ENCODE data around the gene ADGRG1.

ADGRG1 gene

DNA sequence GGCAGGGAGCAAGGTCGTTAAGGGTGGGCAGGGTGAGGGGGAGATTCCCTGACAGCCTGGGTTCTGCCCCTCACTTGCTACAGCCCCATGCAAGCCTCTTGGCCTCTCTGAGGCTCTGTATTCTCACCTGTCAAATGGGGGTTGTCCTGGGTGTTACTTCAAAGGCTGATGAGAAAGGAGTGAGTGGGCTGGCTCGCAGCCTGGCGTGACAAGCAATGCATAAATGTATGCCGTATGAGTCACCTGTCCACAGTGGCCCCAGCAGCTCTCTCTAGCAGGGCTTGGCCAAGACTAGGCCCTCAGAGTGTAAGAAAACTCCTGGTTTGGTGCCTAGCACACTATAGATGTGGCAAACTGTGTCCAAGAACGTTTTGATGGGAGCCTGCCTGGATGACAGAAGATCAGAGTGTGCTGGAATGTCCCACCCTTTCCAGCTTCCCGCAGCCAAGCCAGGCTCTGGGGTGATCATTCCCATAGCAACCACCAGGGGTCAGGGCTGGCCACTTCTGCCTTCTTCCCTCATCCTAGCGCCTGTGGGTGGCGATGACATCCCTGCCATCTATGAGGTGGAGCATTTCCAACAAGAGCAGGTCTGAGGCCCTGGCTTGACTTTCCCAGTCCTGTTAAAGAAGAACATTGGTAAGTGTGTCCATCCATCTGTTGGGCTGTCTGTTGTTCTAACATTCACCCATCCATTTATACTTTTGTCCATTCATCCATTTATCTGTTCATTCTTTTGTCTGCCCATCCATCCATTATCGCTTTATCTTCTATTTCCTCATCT, 37.2 kb upstream of the ADGRG1 start (continued):
- TF ChIP-seq, protein P1, sequence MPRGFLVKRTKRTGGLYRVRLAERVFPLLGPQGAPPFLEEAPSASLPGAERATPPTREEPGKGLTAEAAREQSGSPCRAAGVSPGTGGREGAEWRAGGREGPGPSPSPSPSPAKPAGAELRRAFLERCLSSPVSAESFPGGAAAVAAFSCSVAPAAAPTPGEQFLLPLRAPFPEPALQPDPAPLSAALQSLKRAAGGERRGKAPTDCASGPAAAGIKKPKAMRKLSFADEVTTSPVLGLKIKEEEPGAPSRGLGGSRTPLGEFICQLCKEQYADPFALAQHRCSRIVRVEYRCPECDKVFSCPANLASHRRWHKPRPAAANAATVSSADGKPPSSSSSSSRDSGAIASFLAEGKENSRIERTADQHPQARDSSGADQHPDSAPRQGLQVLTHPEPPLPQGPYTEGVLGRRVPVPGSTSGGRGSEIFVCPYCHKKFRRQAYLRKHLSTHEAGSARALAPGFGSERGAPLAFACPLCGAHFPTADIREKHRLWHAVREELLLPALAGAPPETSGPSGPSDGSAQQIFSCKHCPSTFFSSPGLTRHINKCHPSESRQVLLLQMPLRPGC (tag by site-specific recombination; IDR thresholded peaks at IDR 0.05): peak; percentile 92
- TF ChIP-seq ZNF18 (tag by site-specific recombination; IDR thresholded peaks at IDR 0.05): no peak

DNA sequence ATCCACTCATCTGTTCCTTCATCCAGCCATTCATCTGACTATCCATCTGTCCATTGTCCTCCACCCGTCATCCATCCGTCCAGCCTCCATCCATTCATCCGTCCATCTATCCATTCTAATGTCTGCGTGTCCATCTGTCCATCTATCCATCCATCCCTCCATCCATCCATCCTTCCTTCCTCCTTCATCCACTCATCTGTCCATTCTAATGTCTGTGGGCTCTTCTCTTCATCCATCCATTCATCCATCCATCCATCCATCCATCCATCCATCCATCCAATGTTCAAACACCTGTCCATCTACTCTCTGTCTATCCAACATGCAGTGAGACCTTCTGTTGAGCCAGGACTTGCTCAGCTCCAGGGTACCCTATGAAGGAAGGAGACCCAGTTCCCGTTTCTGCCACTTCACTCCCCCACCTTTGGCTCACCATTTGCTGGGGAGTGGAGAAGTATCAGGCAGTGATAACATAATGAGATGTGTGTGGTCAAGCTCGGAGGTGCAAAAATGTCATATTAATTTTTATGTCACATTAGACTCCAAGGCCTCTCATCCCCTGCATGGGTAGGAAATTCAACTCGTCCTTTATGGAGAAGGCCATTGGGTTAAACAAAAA, 36.5 kb upstream of the ADGRG1 start:
- H3K9me3 ChIP-seq (ENCODE audit: control insufficient read depth, insufficient read depth, low read depth, low read length): no peaks in the 10 kb centered on the region
- H3K36me3 ChIP-seq (ENCODE audit: control insufficient read depth in 2 of 2, insufficient read depth in 1 of 2, low read length in 2 of 2): no peaks in the 10 kb centered on the region
- no peak overlapping the region for H3K27ac ChIP-seq (ENCODE audit: extremely low read depth, low read depth, low read length)
- H3K4me3 ChIP-seq (ENCODE audit: low read depth, low read length): no peak overlapping the region
- CTCF ChIA-PET: interaction anchor here (0.7 to 5.6 kb wide), 8 partner anchors 8 to 99 kb away, joined by 3 to 59 read pairs (median 11); no protein-coding TSS in a partner anchor
- POLR2A ChIA-PET: no interaction called here
- TF ChIP-seq, protein P2, sequence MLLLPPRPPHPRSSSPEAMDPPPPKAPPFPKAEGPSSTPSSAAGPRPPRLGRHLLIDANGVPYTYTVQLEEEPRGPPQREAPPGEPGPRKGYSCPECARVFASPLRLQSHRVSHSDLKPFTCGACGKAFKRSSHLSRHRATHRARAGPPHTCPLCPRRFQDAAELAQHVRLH (tag by site-specific recombination; IDR thresholded peaks at IDR 0.05): no peak
- no peak for TF ChIP-seq ZNF140 (tag by site-specific recombination; IDR thresholded peaks at IDR 0.05)
- TF ChIP-seq ZNF416 (tag by site-specific recombination; IDR thresholded peaks at IDR 0.05): peak; percentile 21; the same call in 1 of the 2 replicates
- 0 out of 2 replicates have a peak, but pooled peaks have one; percentile 16 for TF ChIP-seq ZBTB20 (tag by site-specific recombination; IDR thresholded peaks at IDR 0.05)
- TF ChIP-seq YY1 (tag by site-specific recombination; IDR thresholded peaks at IDR 0.05): no peak
- 0 out of 2 replicates have a peak, but pooled peaks have one; percentile 30 for TF ChIP-seq ZNF280C (tag by site-specific recombination; IDR thresholded peaks at IDR 0.05)
- TF ChIP-seq ZNF658 (tag by site-specific recombination; IDR thresholded peaks at IDR 0.05): no peak
- peak; percentile 85; the same call in 1 of the 2 replicates for TF ChIP-seq ZNF248 (tag by site-specific recombination; IDR thresholded peaks at IDR 0.05)
- 0 out of 2 replicates have a peak, but pooled peaks have one; percentile 19 for TF ChIP-seq ZNF791 (tag by site-specific recombination; IDR thresholded peaks at IDR 0.05)
- TF ChIP-seq ZNF146 (tag by site-specific recombination; IDR thresholded peaks at IDR 0.05): no peak
- peak; percentile 99 for TF ChIP-seq ZNF366 (tag by site-specific recombination; conservative IDR thresholded peaks at IDR 0.05)
- TF ChIP-seq, protein P3, sequence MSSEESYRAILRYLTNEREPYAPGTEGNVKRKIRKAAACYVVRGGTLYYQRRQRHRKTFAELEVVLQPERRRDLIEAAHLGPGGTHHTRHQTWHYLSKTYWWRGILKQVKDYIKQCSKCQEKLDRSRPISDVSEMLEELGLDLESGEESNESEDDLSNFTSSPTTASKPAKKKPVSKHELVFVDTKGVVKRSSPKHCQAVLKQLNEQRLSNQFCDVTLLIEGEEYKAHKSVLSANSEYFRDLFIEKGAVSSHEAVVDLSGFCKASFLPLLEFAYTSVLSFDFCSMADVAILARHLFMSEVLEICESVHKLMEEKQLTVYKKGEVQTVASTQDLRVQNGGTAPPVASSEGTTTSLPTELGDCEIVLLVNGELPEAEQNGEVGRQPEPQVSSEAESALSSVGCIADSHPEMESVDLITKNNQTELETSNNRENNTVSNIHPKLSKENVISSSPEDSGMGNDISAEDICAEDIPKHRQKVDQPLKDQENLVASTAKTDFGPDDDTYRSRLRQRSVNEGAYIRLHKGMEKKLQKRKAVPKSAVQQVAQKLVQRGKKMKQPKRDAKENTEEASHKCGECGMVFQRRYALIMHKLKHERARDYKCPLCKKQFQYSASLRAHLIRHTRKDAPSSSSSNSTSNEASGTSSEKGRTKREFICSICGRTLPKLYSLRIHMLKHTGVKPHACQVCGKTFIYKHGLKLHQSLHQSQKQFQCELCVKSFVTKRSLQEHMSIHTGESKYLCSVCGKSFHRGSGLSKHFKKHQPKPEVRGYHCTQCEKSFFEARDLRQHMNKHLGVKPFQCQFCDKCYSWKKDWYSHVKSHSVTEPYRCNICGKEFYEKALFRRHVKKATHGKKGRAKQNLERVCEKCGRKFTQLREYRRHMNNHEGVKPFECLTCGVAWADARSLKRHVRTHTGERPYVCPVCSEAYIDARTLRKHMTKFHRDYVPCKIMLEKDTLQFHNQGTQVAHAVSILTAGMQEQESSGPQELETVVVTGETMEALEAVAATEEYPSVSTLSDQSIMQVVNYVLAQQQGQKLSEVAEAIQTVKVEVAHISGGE (tag by site-specific recombination; conservative IDR thresholded peaks at IDR 0.05; ENCODE audit: low read depth): no peak
- peak; percentile 66 for TF ChIP-seq ZBTB17 (tag by site-specific recombination; IDR thresholded peaks at IDR 0.05)
- no peak for TF ChIP-seq ZNF274 (IDR thresholded peaks at IDR 0.05; ENCODE audit: low read length)
- TF ChIP-seq ZNF274 (tag by site-specific recombination; IDR thresholded peaks at IDR 0.05; ENCODE audit: borderline replicate concordance): 0 out of 2 replicates have a peak, but pooled peaks have one; percentile 47
- TF ChIP-seq, protein P4, sequence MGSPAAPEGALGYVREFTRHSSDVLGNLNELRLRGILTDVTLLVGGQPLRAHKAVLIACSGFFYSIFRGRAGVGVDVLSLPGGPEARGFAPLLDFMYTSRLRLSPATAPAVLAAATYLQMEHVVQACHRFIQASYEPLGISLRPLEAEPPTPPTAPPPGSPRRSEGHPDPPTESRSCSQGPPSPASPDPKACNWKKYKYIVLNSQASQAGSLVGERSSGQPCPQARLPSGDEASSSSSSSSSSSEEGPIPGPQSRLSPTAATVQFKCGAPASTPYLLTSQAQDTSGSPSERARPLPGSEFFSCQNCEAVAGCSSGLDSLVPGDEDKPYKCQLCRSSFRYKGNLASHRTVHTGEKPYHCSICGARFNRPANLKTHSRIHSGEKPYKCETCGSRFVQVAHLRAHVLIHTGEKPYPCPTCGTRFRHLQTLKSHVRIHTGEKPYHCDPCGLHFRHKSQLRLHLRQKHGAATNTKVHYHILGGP (tag by site-specific recombination; IDR thresholded peaks at IDR 0.05): peak; percentile 20; the same call in 1 of the 2 replicates
- peak; percentile 66; the same call in 1 of the 2 replicates for TF ChIP-seq ZNF776 (tag by site-specific recombination; IDR thresholded peaks at IDR 0.05; ENCODE audit: borderline replicate concordance)
- peak; percentile 73; the same call in 1 of the 2 replicates for TF ChIP-seq ZNF311 (tag by site-specific recombination; IDR thresholded peaks at IDR 0.05; ENCODE audit: borderline replicate concordance)
- H3K4me1 ChIP-seq (ENCODE audit: control insufficient read depth, insufficient read depth, low read length): no peaks in the 10 kb centered on the region
